ENCODE results near the gene HNRNPF. TPM values are rescaled to one million over a fixed set of nuclear protein-coding genes. Genes with fewer than 3 reads are reported as not detected.
A peak's percentile ranks its signal among the peaks of the same experiment; 100 is the strongest.

HNRNPF gene
- total and polyA plus RNA-seq, 12 donors, result 48.7 to 207 (median 139) TPM

- TF ChIP-seq POLR2A (IDR thresholded peaks at IDR 0.05), result no peak
- TF ChIP-seq, protein P1, sequence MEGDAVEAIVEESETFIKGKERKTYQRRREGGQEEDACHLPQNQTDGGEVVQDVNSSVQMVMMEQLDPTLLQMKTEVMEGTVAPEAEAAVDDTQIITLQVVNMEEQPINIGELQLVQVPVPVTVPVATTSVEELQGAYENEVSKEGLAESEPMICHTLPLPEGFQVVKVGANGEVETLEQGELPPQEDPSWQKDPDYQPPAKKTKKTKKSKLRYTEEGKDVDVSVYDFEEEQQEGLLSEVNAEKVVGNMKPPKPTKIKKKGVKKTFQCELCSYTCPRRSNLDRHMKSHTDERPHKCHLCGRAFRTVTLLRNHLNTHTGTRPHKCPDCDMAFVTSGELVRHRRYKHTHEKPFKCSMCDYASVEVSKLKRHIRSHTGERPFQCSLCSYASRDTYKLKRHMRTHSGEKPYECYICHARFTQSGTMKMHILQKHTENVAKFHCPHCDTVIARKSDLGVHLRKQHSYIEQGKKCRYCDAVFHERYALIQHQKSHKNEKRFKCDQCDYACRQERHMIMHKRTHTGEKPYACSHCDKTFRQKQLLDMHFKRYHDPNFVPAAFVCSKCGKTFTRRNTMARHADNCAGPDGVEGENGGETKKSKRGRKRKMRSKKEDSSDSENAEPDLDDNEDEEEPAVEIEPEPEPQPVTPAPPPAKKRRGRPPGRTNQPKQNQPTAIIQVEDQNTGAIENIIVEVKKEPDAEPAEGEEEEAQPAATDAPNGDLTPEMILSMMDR (IDR thresholded peaks at IDR 0.05), result no peak
- H3K9me3 ChIP-seq (replicated peaks in 1 of 3), result no peaks in the 10 kb centered on the region
- no peak for DNase-seq
- 83 to 92% (median 88%) methylated on average over 7 of the region's 7 CpGs for WGBS, 4 donors
- no peaks in the 10 kb centered on the region for H3K27me3 ChIP-seq
- H3K4me3 ChIP-seq, result no peak overlapping the region
- H3K27ac ChIP-seq, result no peak overlapping the region
- H3K4me1 ChIP-seq (replicated peaks in 1 of 2), result no peaks in the 10 kb centered on the region
- intact Hi-C loops (cut with DNase I), result loop anchor here in 1 of 2 donors (10.0 kb wide), 1 partner anchor 47 kb away; no protein-coding TSS in a partner anchor
- H3K36me3 ChIP-seq (replicated peaks in 1 of 2), result no peaks in the 10 kb centered on the region
These were observed 67.5 kb downstream of the HNRNPF start for GRCh38 chr10:43341450-43341849.

DNA sequence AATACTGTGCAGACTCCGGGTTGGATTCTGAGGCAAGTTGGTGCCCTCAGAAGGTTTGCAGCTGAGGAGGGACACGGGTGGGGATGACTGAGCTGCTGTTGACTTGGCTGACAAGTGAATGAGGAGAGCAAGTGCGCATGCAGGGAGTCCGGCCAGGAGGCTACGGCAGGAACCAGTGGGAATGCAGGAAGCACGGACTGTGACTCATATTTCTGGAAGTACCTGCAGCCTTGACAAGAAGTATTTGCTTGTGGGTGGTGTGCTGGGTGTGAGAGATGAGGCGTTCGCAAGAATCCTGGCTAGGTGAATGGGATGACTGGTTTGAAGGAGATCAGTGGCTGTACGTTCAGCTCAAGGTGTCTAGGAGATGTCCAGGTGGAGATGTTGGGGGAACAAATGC lies 68.4 kb downstream of the HNRNPF start:
- H3K27me3 ChIP-seq, result no peaks in the 10 kb centered on the region
- DNase-seq, result peak; percentile 55 to 79 (median 71)
- H3K4me3 ChIP-seq, result no peak overlapping the region
- H3K9me3 ChIP-seq (replicated peaks in 1 of 3), result no peaks in the 10 kb centered on the region
- H3K4me1 ChIP-seq (replicated peaks in 1 of 2), result no peaks in the 10 kb centered on the region
- WGBS, 4 donors, result 42 to 46% (median 45%) methylated on average over 9 of the region's 9 CpGs
- intact Hi-C loops (cut with DNase I), result loop anchor here in 1 of 2 donors (10.0 kb wide), 1 partner anchor 46 kb away; no protein-coding TSS in a partner anchor
- H3K27ac ChIP-seq, result no peak overlapping the region
- H3K36me3 ChIP-seq (replicated peaks in 1 of 2), result no peaks in the 10 kb centered on the region
- no peak for TF ChIP-seq POLR2A (IDR thresholded peaks at IDR 0.05)
- TF ChIP-seq, protein P1 (IDR thresholded peaks at IDR 0.05), result no peak

- 79 to 90% (median 83%) methylated on average over 6 of the region's 6 CpGs for WGBS, 4 donors
- Histone ChIP-seq H3K27ac (no peak overlapping the region), H3K27me3 (no peaks in the 10 kb centered on the region), H3K4me1 (replicated peaks in 1 of 2) (no peaks in the 10 kb centered on the region), H3K36me3 (replicated peaks in 1 of 2) (no peaks in the 10 kb centered on the region), H3K4me3 (no peak overlapping the region), H3K9me3 (replicated peaks in 1 of 3) (no peaks in the 10 kb centered on the region)
- intact Hi-C loops (cut with DNase I), result loop anchor here in 1 of 2 donors (10.0 kb wide), 1 partner anchor 45 kb away; no protein-coding TSS in a partner anchor
- TF ChIP-seq, protein P1 (IDR thresholded peaks at IDR 0.05), result no peak
- TF ChIP-seq POLR2A (IDR thresholded peaks at IDR 0.05), result no peak
- DNase-seq, result no peak
These were observed 68.9 kb downstream of the HNRNPF start for GRCh38 chr10:43340101-43340500.

GRCh38 chr10:43339136-43339535 lies 69.8 kb downstream of the HNRNPF start:
- WGBS, 4 donors, result 39 to 65% (median 54%) methylated on average over 4 to 11 of the region's 11 CpGs
- TF ChIP-seq, protein P1 (IDR thresholded peaks at IDR 0.05), result no peak
- no peak for TF ChIP-seq POLR2A (IDR thresholded peaks at IDR 0.05)
- Histone ChIP-seq H3K27ac (no peak overlapping the region), H3K27me3 (no peaks in the 10 kb centered on the region), H3K36me3 (replicated peaks in 1 of 2) (no peaks in the 10 kb centered on the region), H3K4me1 (replicated peaks in 1 of 2) (no peaks in the 10 kb centered on the region), H3K9me3 (replicated peaks in 1 of 3) (no peaks in the 10 kb centered on the region), H3K4me3 (no peak overlapping the region)
- no peak for DNase-seq
- intact Hi-C loops (cut with DNase I), result no loop called here
